HG02852 (cell line): ENCODE results near the gene FGD6.
"Not testable (repeated sequence)": the region's sequence is repeated elsewhere in the genome, so short reads cannot be mapped to it uniquely, and the experiment has no call there.

Experiments used
- ATAC-seq: cut with Tn5 transposase; IDR thresholded peaks from one replicate; pipeline ENCODE4 v1.9.1; 2021; ENCODE audit warnings: mild to moderate bottlenecking, moderate library complexity; ENCODE audit not compliant: unreplicated experiment

FGD6 gene

DNA sequence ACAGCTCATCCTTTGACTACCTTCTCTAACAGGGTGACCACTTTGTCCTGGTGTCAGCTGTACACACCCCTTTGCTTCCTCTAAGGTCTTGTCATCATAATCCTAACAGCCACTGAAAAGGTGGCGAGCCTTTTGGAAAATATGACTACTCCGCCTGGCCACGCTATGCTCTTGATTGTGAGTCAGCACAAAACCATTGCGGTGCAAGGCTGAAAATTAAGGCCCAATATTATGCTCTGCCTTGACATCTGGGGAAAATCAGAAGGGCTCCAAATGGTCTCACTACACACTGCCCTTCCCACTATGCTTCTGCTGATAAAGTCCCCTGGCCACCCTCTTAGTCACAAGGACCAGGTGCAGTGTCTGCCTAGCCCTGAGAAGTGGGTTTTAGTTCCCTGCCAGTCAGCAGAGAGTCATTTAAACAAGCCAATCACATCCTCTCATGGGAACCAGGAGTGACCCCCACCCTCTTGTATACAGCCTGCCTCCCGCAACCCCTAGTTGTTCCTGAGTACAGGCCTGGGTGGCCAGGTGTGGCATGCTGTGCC, 34.3 kb downstream of the FGD6 start:
- no peak for ATAC-seq

DNA sequence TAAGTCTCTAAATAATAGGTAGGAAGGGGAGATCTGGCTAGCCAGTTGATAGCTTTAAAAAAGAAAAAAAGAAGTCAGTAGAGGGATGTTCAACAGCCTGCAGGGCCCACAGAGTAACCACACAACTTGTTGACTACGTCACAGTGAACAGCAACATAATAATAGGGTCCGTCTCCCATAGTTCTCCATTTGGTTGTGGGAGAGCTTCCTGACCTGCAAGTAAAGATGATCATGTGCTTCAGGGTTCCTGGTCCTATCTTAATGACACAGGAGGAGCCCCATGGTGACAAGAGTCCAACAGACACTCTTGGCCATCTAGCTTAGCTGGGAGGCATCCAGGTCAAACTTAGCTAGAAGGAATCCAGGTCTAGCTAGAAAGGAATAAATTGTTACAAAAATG, 36.2 kb downstream of the FGD6 start:
- no peak for ATAC-seq

DNA sequence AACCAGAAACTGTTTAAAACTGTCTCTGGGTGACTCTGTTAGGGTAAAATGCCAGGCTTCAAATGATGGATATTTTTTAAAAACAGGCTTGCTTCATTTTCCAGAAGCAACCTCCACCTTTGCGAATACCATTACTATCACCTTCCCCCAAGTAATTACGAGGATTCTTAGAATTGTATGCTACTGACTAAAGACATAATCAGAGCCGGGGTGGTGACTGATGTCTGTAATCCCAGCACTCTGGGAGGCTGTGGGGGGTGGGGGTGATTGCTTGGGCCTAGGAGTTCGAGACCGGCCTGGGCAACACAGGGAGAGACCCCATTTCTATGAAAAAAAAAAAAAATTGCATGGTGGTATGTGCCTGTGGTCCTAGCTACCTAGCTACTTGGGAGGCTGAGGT, 38.3 kb downstream of the FGD6 start:
- no peak for ATAC-seq

DNA sequence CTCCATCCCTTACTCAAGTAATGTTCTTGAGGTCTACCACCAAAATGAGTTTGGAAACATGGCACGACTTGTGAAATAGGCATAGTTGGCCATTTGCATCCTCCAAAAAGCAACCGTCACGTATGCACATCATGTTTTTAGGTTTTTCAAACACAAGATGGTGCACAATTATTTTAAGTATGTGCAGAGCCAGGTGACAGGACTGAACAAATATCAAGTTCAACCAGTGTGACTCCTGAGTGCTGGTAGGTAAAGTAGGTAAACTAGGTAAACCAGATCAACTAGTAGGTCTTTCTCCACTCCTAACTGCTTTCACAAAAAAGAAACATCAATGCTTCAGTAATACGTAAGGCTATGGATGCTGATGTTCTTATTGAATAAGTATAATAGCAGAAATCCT, 39.1 kb downstream of the FGD6 start:
- ATAC-seq = no peak

DNA sequence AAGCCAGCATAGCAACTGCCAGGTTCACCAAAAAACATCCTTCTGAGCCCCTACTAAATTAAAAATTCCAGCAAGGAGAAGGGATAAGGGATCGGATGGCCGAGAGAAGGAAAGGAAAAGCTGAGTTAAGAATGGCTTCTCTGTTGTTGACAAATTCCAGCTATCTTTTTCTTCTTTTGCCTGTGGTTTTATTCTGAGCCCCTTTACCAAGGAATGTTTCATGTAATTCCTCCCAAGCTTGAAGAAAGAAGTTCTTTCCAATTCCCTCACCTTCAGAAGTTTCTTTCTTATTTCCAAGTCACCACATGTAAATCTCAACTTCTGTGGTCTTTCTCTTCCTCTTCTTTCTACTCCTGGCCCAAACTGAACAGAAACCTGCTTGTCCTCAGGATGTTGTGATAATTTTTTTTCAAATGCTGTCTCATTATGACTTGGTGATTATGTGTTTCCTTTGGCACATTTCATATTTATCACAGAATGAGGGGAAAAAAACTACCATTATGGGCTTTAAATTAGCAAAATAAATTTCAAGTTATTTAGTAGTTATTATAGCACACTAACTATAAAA, 40.0 kb downstream of the FGD6 start:
- ATAC-seq = no peak

DNA sequence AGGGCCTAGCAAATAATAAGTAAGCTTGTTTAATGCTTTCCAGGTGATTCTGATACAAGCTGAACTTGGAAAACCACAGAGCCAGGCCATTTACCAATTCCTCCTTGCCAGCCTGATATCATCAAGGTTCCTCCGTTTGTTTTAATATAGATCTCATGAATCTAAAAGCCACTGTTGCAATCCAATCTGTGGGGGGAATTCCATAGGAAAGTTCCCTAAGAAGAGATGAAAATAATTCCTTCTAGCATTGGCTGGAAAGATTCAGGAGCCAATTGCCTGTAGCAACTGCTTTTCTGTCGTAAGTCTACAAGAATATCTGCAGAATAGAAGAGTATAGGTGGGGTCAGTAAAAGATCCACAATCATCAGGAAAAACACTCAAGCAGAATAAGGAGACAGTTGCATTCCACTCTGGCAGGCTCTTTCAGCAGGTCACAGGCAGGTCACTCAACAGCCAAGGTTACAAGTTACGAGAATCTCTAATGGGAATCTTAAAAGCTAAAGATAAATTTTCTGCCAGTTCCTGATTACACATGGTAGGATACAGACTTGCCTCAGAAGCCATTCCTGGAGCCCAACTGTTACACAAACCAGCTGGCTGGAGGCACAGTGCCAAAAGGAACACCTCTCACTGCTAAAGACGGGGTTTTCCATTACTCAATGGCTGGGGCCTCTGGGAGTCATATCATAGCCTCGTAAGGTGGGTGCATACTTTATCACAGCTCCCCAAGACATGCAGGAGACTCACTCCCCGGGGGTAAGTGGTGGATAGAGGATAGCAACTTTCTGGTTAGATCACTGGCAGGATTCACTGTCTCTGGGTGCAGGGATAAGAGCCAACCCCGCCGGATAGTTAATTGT, 43.6 kb downstream of the FGD6 start:
- ATAC-seq = no peak

DNA sequence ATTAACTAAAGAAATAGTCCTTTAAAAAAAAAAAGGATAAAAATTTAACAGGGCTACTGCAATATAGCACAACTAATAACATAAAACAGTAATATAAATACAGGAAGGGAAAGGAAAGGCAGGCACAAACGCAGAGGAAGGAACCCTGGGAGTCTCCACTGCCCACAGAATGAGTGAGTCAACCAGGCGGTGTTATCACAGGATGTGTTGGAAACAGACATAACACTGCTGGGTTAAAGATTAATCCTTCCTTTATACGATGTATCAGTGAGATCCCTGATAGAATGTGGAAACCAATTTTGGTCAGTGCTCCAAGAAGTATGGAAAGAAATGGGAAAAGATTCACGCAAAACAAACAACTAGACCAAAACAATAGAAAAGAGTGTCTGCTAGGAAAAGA, 47.9 kb downstream of the FGD6 start:
- no peak for ATAC-seq

DNA sequence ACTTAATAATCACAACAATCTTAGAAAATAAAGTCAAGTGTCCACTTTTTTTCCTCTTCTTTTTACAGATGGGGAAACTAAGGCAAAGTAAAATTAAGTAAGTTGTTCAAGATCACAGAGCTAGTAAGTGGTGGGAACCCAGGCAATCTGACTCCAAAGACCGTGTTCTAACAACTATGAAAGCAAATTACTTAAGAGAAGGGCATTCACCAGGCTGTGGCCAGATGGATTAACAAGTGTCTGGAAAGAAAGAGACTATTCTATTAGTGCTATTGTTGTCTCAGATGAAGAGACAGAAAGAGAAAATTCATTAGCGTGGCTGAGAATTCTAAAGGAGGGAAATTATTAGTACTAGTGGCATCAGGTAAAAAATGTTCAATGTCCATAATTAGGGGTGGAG, 48.5 kb downstream of the FGD6 start:
- no peak for ATAC-seq

DNA sequence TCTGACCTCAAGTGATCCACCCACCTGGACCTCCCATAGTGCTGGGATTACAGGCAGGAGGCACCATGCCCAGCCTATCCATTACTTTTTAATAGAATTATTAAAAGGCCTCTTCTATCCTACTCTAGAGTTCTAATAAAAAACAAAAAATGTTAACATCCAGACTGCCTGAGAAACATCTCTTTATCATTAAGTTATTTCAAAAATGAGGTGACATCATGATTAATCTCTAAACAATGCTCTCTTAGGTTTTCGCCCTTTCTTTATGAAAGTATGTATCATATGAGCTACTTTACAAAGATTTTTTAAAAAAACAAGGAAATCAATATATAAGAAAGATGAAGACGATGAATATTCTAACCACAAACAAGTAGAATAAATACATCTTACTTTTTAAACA, 52.6 kb downstream of the FGD6 start:
- no peak for ATAC-seq

DNA sequence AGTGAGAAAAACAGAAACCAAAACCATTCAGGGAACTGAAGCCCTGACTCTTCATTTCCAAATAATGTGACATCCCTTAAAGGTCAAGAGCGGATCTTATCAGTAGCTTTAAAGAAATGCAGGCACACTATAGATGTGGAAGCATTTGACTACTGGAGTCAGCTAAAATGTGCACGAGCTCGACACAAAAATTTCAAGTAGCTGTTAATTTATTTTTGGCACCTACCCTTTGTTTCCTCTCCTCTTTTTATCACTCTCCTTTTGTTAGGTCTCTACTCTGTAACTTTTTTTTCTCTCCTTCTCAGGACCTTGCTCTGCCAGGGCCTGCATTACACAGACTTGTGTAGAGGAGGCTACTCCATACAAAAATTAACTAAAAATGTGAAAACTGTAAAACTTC, 58.3 kb downstream of the FGD6 start:
- no peak for ATAC-seq

DNA sequence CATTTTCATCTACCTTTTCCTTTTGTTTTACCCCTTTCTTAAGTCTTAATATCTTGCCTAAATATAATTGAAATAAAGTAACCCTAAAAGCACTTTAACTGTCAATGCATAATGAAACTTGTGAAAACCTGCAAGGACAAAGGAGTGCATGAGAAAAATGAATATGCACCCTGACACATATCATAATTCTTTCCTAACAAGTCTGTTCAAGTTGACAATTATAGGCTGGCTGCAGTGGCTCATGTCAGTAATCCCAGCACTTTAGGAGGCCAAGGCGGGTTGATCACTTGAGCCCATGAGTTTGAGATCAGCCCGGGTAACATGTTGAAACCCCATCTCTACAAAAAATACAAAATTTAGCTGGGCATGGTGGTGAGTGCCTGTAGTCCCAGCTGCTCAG, 65.4 kb downstream of the FGD6 start:
- no peak for ATAC-seq

DNA sequence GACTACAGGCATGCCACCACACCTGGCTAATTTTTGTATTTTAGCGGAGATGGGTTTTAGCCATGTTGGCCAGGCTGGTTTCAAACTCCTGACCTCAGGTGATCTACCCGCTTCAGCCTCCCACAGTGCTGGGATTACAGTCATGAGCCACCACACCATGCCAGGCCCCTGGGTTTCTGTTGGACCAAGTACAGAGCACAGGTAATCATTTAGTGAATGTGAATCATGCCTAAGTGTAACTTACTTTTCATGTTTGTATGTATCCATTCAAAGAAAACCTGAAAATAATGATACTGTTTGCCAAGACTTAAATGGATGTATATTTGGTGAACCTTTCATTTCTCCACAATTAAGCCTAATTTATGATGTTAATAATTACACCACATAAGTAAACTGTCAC, 65.9 kb downstream of the FGD6 start:
- ATAC-seq = no peak

DNA sequence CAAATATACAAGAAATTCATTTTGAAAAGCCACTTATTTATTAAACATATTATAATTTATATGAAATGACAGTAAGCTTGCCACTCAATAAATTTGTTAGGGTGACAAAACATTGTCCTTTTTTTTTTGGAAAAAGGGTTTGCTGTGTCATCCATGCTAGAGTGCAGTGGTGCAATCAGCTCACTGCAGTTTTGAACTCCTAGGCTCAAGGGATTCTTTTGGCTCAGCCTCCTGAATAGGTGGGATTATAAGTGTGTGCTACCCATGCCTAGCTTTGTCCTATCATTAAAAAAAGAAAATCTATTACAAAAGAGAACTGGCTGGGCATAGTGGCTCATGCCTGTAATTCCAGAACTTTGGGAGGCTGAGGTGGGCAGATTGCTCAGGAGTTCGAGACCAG, 66.8 kb downstream of the FGD6 start:
- no peak for ATAC-seq

DNA sequence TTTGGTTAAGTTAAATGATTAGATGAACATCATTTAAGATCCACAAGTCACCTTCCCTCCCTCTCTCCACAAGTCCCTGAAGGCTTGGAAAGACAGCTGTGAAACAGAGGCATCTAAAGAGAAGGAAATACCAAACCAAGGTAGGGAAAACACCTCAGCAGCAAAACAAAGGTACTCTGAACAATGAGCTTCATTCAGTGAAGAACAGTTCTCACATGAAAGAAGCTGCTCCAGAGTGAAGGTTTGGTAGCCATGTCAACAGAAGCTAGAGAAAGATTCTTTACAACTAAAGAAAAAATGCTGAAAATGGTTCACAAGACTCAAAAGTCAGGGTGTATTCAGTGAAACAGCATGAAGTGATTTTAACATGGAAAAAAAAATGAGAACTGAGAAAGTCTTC, 69.4 kb downstream of the FGD6 start:
- no peak for ATAC-seq

DNA sequence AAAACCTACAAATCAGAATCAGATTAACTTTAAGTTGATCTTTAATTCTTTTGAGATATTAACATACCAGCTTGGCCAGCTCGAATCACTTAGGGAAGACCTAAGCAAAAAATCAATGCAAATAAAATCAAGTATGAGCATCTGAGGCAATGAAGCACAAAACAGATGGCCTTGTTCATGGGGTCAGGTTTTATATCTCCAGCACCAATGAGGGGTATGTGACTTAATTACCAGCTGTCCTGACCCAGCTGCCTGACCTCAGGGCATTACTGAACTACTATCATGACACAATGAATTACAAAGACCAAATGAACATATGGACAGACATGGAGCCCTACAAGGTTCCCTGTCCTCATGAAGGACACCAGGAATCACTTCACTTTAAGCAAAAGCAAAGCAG, 70.5 kb downstream of the FGD6 start:
- ATAC-seq = no peak

DNA sequence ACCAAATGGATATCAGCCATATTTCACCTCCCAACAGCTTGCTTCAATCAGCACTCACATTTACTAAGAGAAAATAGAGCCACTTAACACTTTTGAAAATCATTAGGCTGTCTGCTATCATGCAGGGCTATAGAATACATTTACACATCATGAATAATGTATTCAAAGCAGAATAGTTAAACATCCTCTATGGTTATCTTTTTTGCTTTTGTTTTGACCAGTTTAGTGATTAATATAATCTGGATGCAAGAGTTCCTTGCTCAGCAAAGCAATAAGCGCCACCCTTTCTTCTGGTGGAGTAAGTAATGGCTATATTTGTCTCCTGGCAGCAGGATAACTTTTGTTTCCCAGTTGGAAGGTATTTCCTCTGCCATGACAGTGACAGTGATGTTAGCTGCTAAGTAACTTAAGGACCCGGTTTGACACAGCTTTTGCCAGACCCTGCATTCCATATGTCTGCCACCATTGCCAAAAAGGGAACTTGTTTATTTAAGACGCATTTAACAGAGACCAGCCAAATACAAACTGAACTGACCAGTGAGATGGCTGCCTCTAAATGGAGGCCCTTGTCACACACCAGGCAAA, 73.6 kb downstream of the FGD6 start:
- no peak for ATAC-seq

DNA sequence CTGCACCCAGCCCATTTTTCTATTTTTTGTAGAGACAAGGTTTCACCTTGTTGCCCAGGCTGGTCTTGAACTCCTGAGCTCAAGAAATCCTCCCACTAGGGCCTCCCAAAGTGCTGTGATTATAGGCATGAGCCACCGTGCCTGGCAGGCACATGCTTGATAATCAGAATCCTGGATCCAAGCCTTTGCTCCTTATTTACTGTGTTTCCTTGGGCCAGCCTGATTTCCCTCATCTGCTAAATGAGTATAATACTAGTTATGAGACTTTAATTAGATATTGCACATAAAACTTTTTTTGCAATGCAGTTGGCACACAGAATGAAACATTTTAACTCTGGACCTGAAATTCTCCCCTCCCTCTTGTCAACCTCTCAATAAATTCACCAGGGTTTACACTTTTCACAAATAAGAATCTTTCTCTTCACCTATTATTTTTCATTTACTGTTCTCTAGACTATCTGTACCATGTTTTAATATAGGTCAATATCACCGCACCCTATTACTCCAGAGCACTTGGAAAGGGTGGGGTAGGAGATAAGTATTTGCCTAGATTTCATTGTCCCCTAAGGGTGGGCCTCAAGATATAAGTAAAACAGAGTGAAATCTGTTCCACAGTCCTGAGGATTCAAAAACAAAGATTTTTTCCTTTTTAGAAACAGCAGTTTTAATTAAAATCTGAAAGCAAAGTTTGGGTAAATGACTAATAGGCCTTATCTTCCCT, 74.7 kb downstream of the FGD6 start:
- ATAC-seq = no peak

DNA sequence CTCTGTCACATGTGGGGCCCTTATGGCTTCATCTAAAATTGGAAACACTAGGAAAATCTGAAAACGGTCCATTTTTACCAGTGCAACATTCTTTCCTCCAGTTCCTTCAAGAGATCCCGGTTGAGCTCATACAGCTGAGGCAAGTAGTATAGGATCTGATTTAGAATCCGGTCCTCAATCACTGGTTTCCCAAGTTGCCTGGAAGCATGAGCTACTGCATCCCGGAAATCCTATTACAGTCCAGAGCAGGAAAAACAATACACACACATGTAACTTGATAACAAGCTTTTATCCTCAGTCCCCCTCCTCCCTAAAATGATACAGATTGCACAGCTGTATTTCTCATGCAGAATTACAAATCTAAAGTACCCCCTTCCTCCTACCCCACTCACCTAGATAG, 76.0 kb downstream of the FGD6 start:
- ATAC-seq = no peak

DNA sequence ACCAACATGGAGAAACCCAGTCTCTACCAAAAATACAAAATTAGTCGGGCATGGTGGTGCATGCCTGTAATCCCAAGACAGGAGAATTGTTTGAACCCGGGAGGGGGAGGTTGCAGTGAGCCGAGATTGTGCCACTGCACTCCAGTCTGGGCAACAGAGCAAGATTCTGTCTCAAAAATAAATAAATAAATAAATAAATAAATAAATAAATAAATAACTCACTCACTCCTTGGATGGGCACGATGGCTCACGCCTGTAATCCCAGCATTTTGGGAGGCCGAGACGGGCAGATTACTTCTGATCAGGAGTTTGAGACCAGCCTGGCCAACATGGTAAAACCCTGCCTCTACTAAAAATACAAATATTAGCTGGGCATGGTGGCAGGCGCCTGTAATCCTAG, 79.2 kb downstream of the FGD6 start:
- ATAC-seq = not testable (repeated sequence)

DNA sequence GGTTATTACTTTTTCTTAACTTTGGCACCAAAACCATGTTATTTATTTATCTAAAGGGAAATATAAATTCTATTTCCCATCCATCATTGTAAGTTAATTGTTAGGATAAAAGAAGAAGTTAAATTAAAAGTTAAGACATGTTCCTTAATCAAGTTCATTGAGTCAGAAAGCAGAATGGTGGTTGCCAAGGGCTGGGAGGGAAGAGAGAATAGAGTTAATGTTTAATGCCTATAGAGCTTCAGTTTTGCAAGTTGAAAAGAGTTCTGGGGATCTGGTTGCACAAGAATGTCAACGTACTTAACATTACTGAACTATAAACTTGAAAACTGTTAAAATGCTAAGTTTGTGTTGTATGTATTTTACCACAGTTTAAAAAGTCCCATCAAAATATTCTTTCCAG, 80.7 kb downstream of the FGD6 start:
- no peak for ATAC-seq

DNA sequence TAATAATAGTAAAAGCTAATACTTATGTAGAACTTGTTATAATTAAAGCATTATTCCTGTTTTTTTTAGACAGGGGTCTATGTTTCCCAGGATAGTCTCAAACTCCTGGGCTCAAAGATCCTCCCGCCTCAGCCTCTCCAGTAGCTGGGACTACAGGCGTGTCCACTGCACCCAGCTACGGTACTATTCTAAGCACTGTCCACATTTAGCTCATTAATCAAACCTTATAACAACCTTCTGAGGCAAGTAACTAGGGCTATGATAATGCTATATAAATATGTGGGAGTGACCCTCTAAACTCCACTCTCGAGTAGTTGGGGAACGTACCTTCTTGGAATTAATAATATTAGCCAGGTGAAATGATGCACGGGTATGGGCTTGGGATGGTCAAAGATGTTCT, 83.2 kb downstream of the FGD6 start:
- ATAC-seq = no peak
